Thyroid gland (tissue), 4 donors: ENCODE data around the gene LEMD3.

Experiments used
- POLR2A ChIP-seq, 2 donors: fragments of 450-650 bp; IDR thresholded peaks; one replicate each; pipeline ENCODE4 v1.6.1; 2017; ENCODE audit warnings: antibody characterized with exemption in 2 of 2, mild to moderate bottlenecking in 2 of 2, moderate library complexity in 1 of 2
- TF ChIP-seq, protein P1 (sequence below), 6 experiments: fragments of 200-600 bp in 3 of 6; fragments of 450-650 bp in 3 of 6; sonication (generic) in 3 of 6; IDR thresholded peaks; one replicate each; pipeline ENCODE4 v1.5.1; 2016 to 2019; ENCODE audit warnings: antibody characterized with exemption in 6 of 6, mild to moderate bottlenecking in 2 of 6, inconsistent platforms in 1 of 6, moderate library complexity in 1 of 6

GRCh38 chr12:65140738-65141137 is 28.6 kb upstream of the LEMD3 start:
- TF ChIP-seq, protein P1, sequence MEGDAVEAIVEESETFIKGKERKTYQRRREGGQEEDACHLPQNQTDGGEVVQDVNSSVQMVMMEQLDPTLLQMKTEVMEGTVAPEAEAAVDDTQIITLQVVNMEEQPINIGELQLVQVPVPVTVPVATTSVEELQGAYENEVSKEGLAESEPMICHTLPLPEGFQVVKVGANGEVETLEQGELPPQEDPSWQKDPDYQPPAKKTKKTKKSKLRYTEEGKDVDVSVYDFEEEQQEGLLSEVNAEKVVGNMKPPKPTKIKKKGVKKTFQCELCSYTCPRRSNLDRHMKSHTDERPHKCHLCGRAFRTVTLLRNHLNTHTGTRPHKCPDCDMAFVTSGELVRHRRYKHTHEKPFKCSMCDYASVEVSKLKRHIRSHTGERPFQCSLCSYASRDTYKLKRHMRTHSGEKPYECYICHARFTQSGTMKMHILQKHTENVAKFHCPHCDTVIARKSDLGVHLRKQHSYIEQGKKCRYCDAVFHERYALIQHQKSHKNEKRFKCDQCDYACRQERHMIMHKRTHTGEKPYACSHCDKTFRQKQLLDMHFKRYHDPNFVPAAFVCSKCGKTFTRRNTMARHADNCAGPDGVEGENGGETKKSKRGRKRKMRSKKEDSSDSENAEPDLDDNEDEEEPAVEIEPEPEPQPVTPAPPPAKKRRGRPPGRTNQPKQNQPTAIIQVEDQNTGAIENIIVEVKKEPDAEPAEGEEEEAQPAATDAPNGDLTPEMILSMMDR (IDR thresholded peaks at IDR 0.05): no peak
- no peak for TF ChIP-seq POLR2A (IDR thresholded peaks at IDR 0.05)
